Smooth muscle cell of the pulmonary artery (primary cell): ENCODE data around the gene MRPL36. TPM values are rescaled to one million over a fixed set of nuclear protein-coding genes. Genes with fewer than 3 reads are reported as not detected.

Experiments used
- total RNA-seq: library from RNA; depleted of rRNA; stranded (reverse); fragments of >200 nt; gene quantifications from 2 replicates; pipeline ENCODE4 v1.2.3, GENCODE V29; 2014

The MRPL36 gene
- total RNA-seq: 32.0 and 42.7 TPM in 2 replicates

DNA sequence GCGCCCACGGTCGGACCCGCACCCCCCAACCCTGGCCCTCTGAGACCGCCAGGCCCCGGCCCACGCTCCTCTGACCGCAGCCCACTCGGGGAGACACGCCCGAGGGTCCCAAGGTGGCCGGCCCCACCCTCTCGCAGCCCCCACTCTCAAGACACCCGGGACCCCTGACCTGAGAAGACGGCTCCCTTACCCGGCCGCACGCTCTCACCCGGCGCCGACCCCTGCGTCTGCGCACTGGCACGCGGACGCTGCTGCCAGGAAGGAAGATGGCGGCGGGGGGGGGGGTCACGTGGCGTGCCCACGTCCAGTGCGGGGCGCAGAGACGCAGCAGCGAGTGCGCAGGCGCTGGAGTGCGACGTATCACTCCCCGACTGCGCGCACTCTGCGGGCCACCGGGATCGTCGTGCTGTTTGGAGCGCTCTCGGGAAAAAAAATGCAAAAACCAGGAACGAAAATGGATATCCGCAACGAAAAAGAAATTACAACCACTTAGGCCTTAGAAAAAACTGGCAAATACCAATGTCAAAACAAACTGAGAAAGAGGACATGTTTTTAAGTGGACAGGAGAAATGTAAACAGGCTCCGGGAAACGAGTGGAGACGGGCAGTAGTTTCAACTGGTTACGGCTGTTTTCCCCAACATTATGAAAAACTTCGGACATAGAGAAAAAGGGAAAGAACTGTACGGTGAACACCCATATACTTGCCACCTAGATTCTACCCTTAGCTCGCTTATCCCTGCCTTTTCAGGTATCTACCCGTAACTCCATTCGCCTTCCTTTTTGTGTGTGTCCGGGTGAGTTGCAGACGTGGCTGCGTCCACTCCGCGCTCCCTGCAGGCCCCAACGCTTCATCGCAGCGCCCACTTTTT is at the start of gene MRPL36:
MRPL36 (minus strand) TSS at position 236 of the 870 bp plus-strand sequence. CDS start 902 bp downstream, outside the sequence.

DNA sequence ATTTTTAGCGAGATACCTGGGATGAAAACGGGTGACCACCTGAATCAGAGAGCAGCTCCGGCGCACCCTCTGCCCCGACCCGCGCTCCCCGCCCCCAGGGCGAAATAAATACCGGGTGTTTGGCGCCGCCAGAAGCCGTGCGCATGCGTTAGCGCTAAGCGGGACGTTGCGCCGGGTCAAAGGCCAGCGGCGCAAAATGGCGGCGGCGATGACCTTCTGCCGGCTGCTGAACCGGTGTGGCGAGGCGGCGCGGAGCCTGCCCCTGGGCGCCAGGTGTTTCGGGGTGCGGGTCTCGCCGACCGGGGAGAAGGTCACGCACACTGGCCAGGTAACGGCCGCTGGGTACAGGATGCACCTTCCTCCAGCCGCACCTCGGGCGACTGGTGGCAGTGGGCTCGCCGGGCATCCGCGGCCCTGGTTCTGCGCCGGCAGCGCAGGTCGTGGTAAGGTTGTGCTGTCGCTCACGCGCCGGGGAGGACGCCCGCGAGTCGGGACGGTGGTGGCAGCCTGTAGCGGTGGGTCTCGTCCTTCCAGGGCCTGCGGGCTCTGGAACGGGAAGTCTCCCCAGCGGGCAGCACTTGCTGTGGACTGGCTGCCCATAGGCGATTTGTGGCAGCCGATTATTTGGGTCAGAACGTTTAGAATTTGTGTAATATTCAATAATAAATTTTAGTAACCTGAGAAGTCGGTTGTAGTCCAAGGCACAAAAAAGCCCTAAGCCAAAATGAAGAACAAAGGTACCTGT is 1.8 kb upstream of the MRPL36 start, which contains the start of gene NDUFS6:
NDUFS6 (plus strand) TSS at position 186 of the 745 bp plus-strand sequence; CDS start at position 197, 11 bp downstream.

Other genes with a start within 250 kb of the MRPL36 start
- gene NDUFS6, start 1.6 kb upstream of the MRPL36 start, total RNA-seq: 15.7 and 16.7 TPM in 2 replicates
- not detected in 2 replicates for gene IRX4, start 83.1 kb upstream of the MRPL36 start, total RNA-seq